NCI-H510A (cell line): Measurements from ENCODE around the gene OR52B6.
"Not testable (repeated sequence)": the region's sequence is repeated elsewhere in the genome, so short reads cannot be mapped to it uniquely, and the experiment has no call there.

Experiments
- DNase-seq: peaks from one replicate; lab custom pipeline; 2025; lab: John Stamatoyannopoulos, UW

The OR52B6 gene

GRCh38 chr11:5596607-5597201 is 16.0 kb downstream of the OR52B6 start, which contains the start of gene TRIM6:
TRIM6 (plus strand) TSS chr11:5596637; CDS start chr11:5596898, 261 bp downstream.
- peak; percentile 1 for DNase-seq

- no peak for DNase-seq
Measured at GRCh38 chr11:5597953-5598352, 17.3 kb downstream of the OR52B6 start.

GRCh38 chr11:5600374-5600851 is 19.7 kb downstream of the OR52B6 start:
- peak; percentile 3 for DNase-seq

GRCh38 chr11:5602791-5603190 is 22.1 kb downstream of the OR52B6 start:
- DNase-seq = not testable (repeated sequence)

GRCh38 chr11:5603326-5603725 is 22.6 kb downstream of the OR52B6 start:
- DNase-seq = no peak

- DNase-seq = no peak
Measured at GRCh38 chr11:5604896-5605295, 24.2 kb downstream of the OR52B6 start.

- DNase-seq = no peak
Measured at GRCh38 chr11:5605849-5606248, 25.2 kb downstream of the OR52B6 start.

GRCh38 chr11:5608808-5609207 is 28.1 kb downstream of the OR52B6 start:
- no peak for DNase-seq

GRCh38 chr11:5610446-5610845 is 29.8 kb downstream of the OR52B6 start:
- DNase-seq = no peak

GRCh38 chr11:5611627-5612026 is 30.9 kb downstream of the OR52B6 start:
- no peak for DNase-seq

- no peak for DNase-seq
Measured at GRCh38 chr11:5618807-5619206, 38.1 kb downstream of the OR52B6 start.

- DNase-seq = peak; percentile 26
Measured at GRCh38 chr11:5620651-5621521, 40.2 kb downstream of the OR52B6 start.

- DNase-seq = no peak
Measured at GRCh38 chr11:5621580-5621979, 40.9 kb downstream of the OR52B6 start.

GRCh38 chr11:5622802-5623201 is 42.1 kb downstream of the OR52B6 start:
- no peak for DNase-seq

GRCh38 chr11:5624489-5625279 is 44.0 kb downstream of the OR52B6 start, which contains the start of gene TRIM34:
TRIM34 (plus strand) TSS chr11:5625001; CDS start chr11:5632332, 7,331 bp downstream.
- no peak for DNase-seq

GRCh38 chr11:5625281-5625680 is 44.6 kb downstream of the OR52B6 start:
- DNase-seq = no peak

- no peak for DNase-seq
Measured at GRCh38 chr11:5626196-5626595, 45.5 kb downstream of the OR52B6 start.

- no peak for DNase-seq
Measured at GRCh38 chr11:5631417-5631816, 50.7 kb downstream of the OR52B6 start.
